Thymus (tissue), 11 donors: Measurements from ENCODE around the gene EHMT2. TPM values are rescaled to one million over a fixed set of nuclear protein-coding genes. Genes with fewer than 3 reads are reported as not detected.
A peak's percentile ranks its signal among the peaks of the same experiment; 100 is the strongest.

Source experiments
- DNase-seq, 9 donors: peaks; one replicate each; pipeline ENCODE4 v3.0.0-alpha.2; 2013; ENCODE audit warnings: low spot score in 9 of 9, low read depth in 6 of 9, missing footprints in 1 of 9
- H3K27ac ChIP-seq, 2 donors: one replicate each; pipeline ENCODE4 v1.5.1; 2013; ENCODE audit warnings: control low read depth in 1 of 2, low read depth in 1 of 2, low read length in 1 of 2, mild to moderate bottlenecking in 1 of 2, moderate library complexity in 1 of 2
- H3K27me3 ChIP-seq, 2 donors: one replicate each; pipeline ENCODE4 v1.5.1; 2013; ENCODE audit warnings: low read length in 1 of 2; ENCODE audit not compliant: control insufficient read depth in 2 of 2, insufficient read depth in 1 of 2
- H3K36me3 ChIP-seq, 2 donors: one replicate each; pipeline ENCODE4 v1.5.1; 2013; ENCODE audit warnings: low read length in 1 of 2, mild to moderate bottlenecking in 1 of 2, moderate library complexity in 1 of 2; ENCODE audit not compliant: control insufficient read depth in 2 of 2, insufficient read depth in 2 of 2
- H3K4me1 ChIP-seq, 2 donors: one replicate each; pipeline ENCODE4 v1.5.1; 2013; ENCODE audit warnings: low read length in 2 of 2; ENCODE audit not compliant: control insufficient read depth in 2 of 2, insufficient read depth in 2 of 2
- H3K4me3 ChIP-seq, 2 donors: one replicate each; pipeline ENCODE4 v1.5.1; 2013; ENCODE audit warnings: low read length in 2 of 2, control low read depth in 1 of 2, mild to moderate bottlenecking in 1 of 2
- H3K9me3 ChIP-seq, 2 donors: one replicate each; pipeline ENCODE4 v1.5.1; 2013; ENCODE audit warnings: low read length in 1 of 2, mild to moderate bottlenecking in 1 of 2; ENCODE audit not compliant: control insufficient read depth in 2 of 2, insufficient read depth in 1 of 2
- WGBS: extraction: QIAGEN DNeasy Blood & Tissue Kit; methylation state at CpG from one replicate; pipeline ENCODE4 v1.1.7; 2013; 5-methylcytosine and 5-hydroxymethylcytosine counted together
- polyA plus RNA-seq: library from polyadenylated mRNA; stranded (reverse); fragments of 200-250 nt; gene quantifications from one replicate; pipeline ENCODE4 v1.2.3, GENCODE V29; 2013
- total RNA-seq: library from RNA; stranded (reverse); fragments of 120-200 nt; gene quantifications from one replicate; pipeline ENCODE4 v1.2.4, GENCODE V29; 2013
- donor health status: healthy.

EHMT2 gene
- total and polyA plus RNA-seq, 2 donors, result 35.0 to 60.1 TPM

GRCh38 chr6:31899882-31900722 is 2.6 kb upstream of the EHMT2 start:
- H3K4me1 ChIP-seq, result peaks cover 23 to 34% of the 10 kb centered on the region in 2 donors
- H3K27ac ChIP-seq, result no peak overlapping the region
- H3K36me3 ChIP-seq, result peaks cover 10 to 13% of the 10 kb centered on the region in 2 donors
- H3K27me3 ChIP-seq, result no peaks in the 10 kb centered on the region
- no peaks in the 10 kb centered on the region for H3K9me3 ChIP-seq
- WGBS, result 88% methylated on average over 49 of the region's 49 CpGs
- DNase-seq, result no peak
- no peak overlapping the region for H3K4me3 ChIP-seq

- WGBS, result 83% methylated on average over 5 of the region's 5 CpGs
- H3K4me3 ChIP-seq, result no peak overlapping the region
- H3K27ac ChIP-seq, result no peak overlapping the region
- H3K9me3 ChIP-seq, result no peaks in the 10 kb centered on the region
- H3K36me3 ChIP-seq, result peaks cover 17 to 18% of the 10 kb centered on the region in 2 donors
- H3K4me1 ChIP-seq, result peaks cover 23 to 34% of the 10 kb centered on the region in 2 donors
- no peak for DNase-seq
- no peaks in the 10 kb centered on the region for H3K27me3 ChIP-seq
Observed at GRCh38 chr6:31899215-31899614, 1.7 kb upstream of the EHMT2 start.

GRCh38 chr6:31898383-31899011 is 999 bp upstream of the EHMT2 start:
- Histone ChIP-seq H3K36me3 (peaks cover 20 to 23% of the 10 kb centered on the region in 2 donors), H3K4me1 (peaks cover 23 to 34% of the 10 kb centered on the region in 2 donors), H3K27ac (peak overlapping the region; percentile 81 to 84), H3K9me3 (no peaks in the 10 kb centered on the region), H3K4me3 (peak overlapping the region; percentile 74 to 89), H3K27me3 (no peaks in the 10 kb centered on the region)
- DNase-seq, result peak in 6 of 9 donors; percentile 46 to 79 (median 57)
- WGBS, result 21% methylated on average over 8 of the region's 8 CpGs

GRCh38 chr6:31896856-31897611 is 464 bp downstream of the EHMT2 start:
- H3K4me3 ChIP-seq, result peak overlapping the region; percentile 74 to 89
- H3K4me1 ChIP-seq, result peaks cover 20 to 25% of the 10 kb centered on the region in 2 donors
- peak overlapping the region; percentile 78 to 88 for H3K27ac ChIP-seq
- H3K9me3 ChIP-seq, result no peaks in the 10 kb centered on the region
- DNase-seq, result peak in 2 of 9 donors; percentile 13 to 29
- no peaks in the 10 kb centered on the region for H3K27me3 ChIP-seq
- 2% methylated on average over 58 of the region's 62 CpGs for WGBS
- peaks cover 33 to 37% of the 10 kb centered on the region in 2 donors for H3K36me3 ChIP-seq

GRCh38 chr6:31896493-31896855 is 1.0 kb downstream of the EHMT2 start:
- H3K4me3 ChIP-seq, result peak overlapping the region; percentile 74 to 89
- no peaks in the 10 kb centered on the region for H3K9me3 ChIP-seq
- peaks cover 37 to 39% of the 10 kb centered on the region in 2 donors for H3K36me3 ChIP-seq
- H3K27ac ChIP-seq, result peak overlapping the region; percentile 46 to 78
- 63% methylated on average over 4 of the region's 4 CpGs for WGBS
- no peak for DNase-seq
- peaks cover 19 to 25% of the 10 kb centered on the region in 2 donors for H3K4me1 ChIP-seq
- no peaks in the 10 kb centered on the region for H3K27me3 ChIP-seq

- Histone ChIP-seq H3K27ac (no peak overlapping the region), H3K27me3 (no peaks in the 10 kb centered on the region), H3K9me3 (no peaks in the 10 kb centered on the region), H3K36me3 (peaks cover 52 to 72% of the 10 kb centered on the region in 2 donors), H3K4me3 (no peak overlapping the region), H3K4me1 (peaks cover 5 to 10% of the 10 kb centered on the region in 2 donors)
- DNase-seq, result no peak
- 86% methylated on average over 6 of the region's 6 CpGs for WGBS
Observed at GRCh38 chr6:31892821-31893220, 4.7 kb downstream of the EHMT2 start.

- WGBS, result 96% methylated on average over 3 of the region's 3 CpGs
- Histone ChIP-seq H3K4me3 (no peak overlapping the region), H3K9me3 (peaks cover 0 to under 1% of the 10 kb centered on the region in 2 donors), H3K27me3 (no peaks in the 10 kb centered on the region), H3K36me3 (peaks cover 72 to 88% of the 10 kb centered on the region in 2 donors), H3K4me1 (no peaks in the 10 kb centered on the region), H3K27ac (no peak overlapping the region)
- DNase-seq, result no peak
Observed at GRCh38 chr6:31889331-31889972, 8.0 kb downstream of the EHMT2 start.

GRCh38 chr6:31888276-31889258 is 8.9 kb downstream of the EHMT2 start:
- 91% methylated on average over 43 of the region's 43 CpGs for WGBS
- Histone ChIP-seq H3K9me3 (peaks cover 0 to 1% of the 10 kb centered on the region in 2 donors), H3K27ac (no peak overlapping the region), H3K4me1 (no peaks in the 10 kb centered on the region), H3K27me3 (no peaks in the 10 kb centered on the region), H3K36me3 (peaks cover 76 to 91% of the 10 kb centered on the region in 2 donors), H3K4me3 (no peak overlapping the region)
- peak in 1 of 9 donors; percentile 52 for DNase-seq
